GM23248 (cell line): ENCODE results near the gene P2RY8. TPM values are rescaled to one million over a fixed set of nuclear protein-coding genes. Genes with fewer than 3 reads are reported as not detected.

Experiments
- DNase-seq: peaks from one replicate; pipeline ENCODE4 v3.0.0-alpha.2; 2015
- H2AFZ ChIP-seq: fragments of 200-600 bp; sonication (generic); 2 replicates; pipeline ENCODE4 v1.6.1; 2016; ENCODE audit warnings: antibody characterized with exemption
- H3F3A ChIP-seq: fragments of 200-600 bp; sonication (generic); 2 replicates; pipeline ENCODE4 v1.6.1; 2016; ENCODE audit warnings: mild to moderate bottlenecking, antibody characterized with exemption, mixed run types; ENCODE audit not compliant: insufficient read depth
- H3K27ac ChIP-seq: fragments of 200-600 bp; sonication (generic); 2 replicates; pipeline ENCODE4 v1.5.1; 2016; ENCODE audit warnings: mild to moderate bottlenecking
- H3K27me3 ChIP-seq: fragments of 200-600 bp; sonication (generic); replicated peaks from 2 replicates; pipeline ENCODE4 v1.6.1; 2016; ENCODE audit warnings: mild to moderate bottlenecking; ENCODE audit not compliant: insufficient read depth
- H3K36me3 ChIP-seq: fragments of 200-600 bp; sonication (generic); 2 replicates; pipeline ENCODE4 v1.6.1; 2016; ENCODE audit warnings: low read depth, mild to moderate bottlenecking
- H3K4me1 ChIP-seq: fragments of 200-600 bp; sonication (generic); 2 replicates; pipeline ENCODE4 v1.6.1; 2016; ENCODE audit warnings: mild to moderate bottlenecking; ENCODE audit not compliant: insufficient read depth
- H3K4me2 ChIP-seq: fragments of 200-600 bp; sonication (generic); one replicate; pipeline ENCODE4 v1.6.1; 2016; ENCODE audit warnings: mild to moderate bottlenecking; ENCODE audit not compliant: unreplicated experiment
- H3K4me3 ChIP-seq: fragments of 200-600 bp; sonication (generic); 2 replicates; pipeline ENCODE4 v1.5.1; 2016; ENCODE audit warnings: mild to moderate bottlenecking
- H3K79me2 ChIP-seq: fragments of 200-600 bp; sonication (generic); 2 replicates; pipeline ENCODE4 v1.6.1; 2016; ENCODE audit warnings: mild to moderate bottlenecking; ENCODE audit not compliant: insufficient read depth
- H3K9ac ChIP-seq: fragments of 200-600 bp; sonication (generic); 2 replicates; pipeline ENCODE4 v1.6.1; 2016; ENCODE audit warnings: mild to moderate bottlenecking
- H3K9me2 ChIP-seq: fragments of 200-600 bp; sonication (generic); 2 replicates; pipeline ENCODE4 v1.6.1; 2016; ENCODE audit warnings: mixed run types, mild to moderate bottlenecking, moderate library complexity; ENCODE audit not compliant: insufficient read depth
- H3K9me3 ChIP-seq: fragments of 200-600 bp; sonication (generic); one replicate; pipeline ENCODE4 v1.6.1; 2017; ENCODE audit warnings: low read depth
- H4K20me1 ChIP-seq: fragments of 200-600 bp; sonication (generic); 2 replicates; pipeline ENCODE4 v1.6.0; 2016; ENCODE audit not compliant: insufficient read depth
- EZH2 ChIP-seq: fragments of 200-600 bp; sonication (generic); IDR thresholded peaks from 2 replicates; pipeline ENCODE4 v1.6.1; 2018; ENCODE audit warnings: antibody characterized with exemption, mild to moderate bottlenecking; ENCODE audit not compliant: insufficient read depth, poor library complexity, severe bottlenecking
- EZH2phosphoT487 ChIP-seq: fragments of 200-600 bp; sonication (generic); IDR thresholded peaks from 2 replicates; pipeline ENCODE4 v1.6.1; 2018; ENCODE audit warnings: antibody characterized with exemption, moderate library complexity, mild to moderate bottlenecking, low read depth; ENCODE audit not compliant: insufficient read depth
- WGBS, 2 experiments: methylation state at CpG; one replicate each; pipeline ENCODE4 v1.1.6; 2015 to 2017; ENCODE audit warnings: low lambda C conversion rate in 2 of 2, low coverage in 1 of 2; ENCODE audit errors: missing lambda C conversion rate in 2 of 2; 5-methylcytosine and 5-hydroxymethylcytosine counted together
- in situ Hi-C: fragments of 300-500 bp; cut with MboI; formaldehyde crosslinking; loops from 2 replicates; pipeline ENCODE4 v1.15.0; 2020
- polyA plus RNA-seq: library from polyadenylated mRNA; unstranded; fragments of >200 nt; fragmentation: Nextera tagmentation; extraction: Ambion mirVana; gene quantifications from 2 replicates; pipeline ENCODE4 v1.2.1, GENCODE V29; 2016
- total RNA-seq: library from RNA; depleted of rRNA; stranded (reverse); fragments of >200 nt; shearing (Covaris generic); gene quantifications from 2 replicates; pipeline ENCODE4 v1.2.3, GENCODE V29; 2014

The P2RY8 gene
- total and polyA plus RNA-seq, 2 experiments from 2014 or later = not detected

GRCh38 chrX:1420371-1420770, 116.6 kb downstream of the P2RY8 start:
- H3K4me3 ChIP-seq = no peak overlapping the region
- no peaks in the 10 kb centered on the region for H3K9me3 ChIP-seq
- H3K9me2 ChIP-seq = no peaks in the 10 kb centered on the region
- H3K27ac ChIP-seq = no peak overlapping the region
- DNase-seq = no peak
- TF ChIP-seq EZH2phosphoT487 (no peak), EZH2 (no peak)
- H3K4me2 ChIP-seq = no peak overlapping the region
- H3K9ac ChIP-seq = no peak overlapping the region
- peaks cover 7% of the 10 kb centered on the region; the same call in 1 of the 2 replicates for H3K36me3 ChIP-seq
- H3K4me1 ChIP-seq = no peaks in the 10 kb centered on the region
- H2AFZ ChIP-seq = no peak overlapping the region
- no peaks in the 10 kb centered on the region for H3K27me3 ChIP-seq
- no peaks in the 10 kb centered on the region for H3F3A ChIP-seq
- H4K20me1 ChIP-seq = no peaks in the 10 kb centered on the region
- no peaks in the 10 kb centered on the region for H3K79me2 ChIP-seq
- in situ Hi-C loops = no loop called here
- 70% methylated on average over 11 to 14 of the region's 14 CpGs for WGBS, 2 experiments

- Histone ChIP-seq H3F3A (no peaks in the 10 kb centered on the region), H3K9me2 (no peaks in the 10 kb centered on the region), H3K4me3 (no peak overlapping the region), H3K27me3 (no peaks in the 10 kb centered on the region), H2AFZ (no peak overlapping the region), H4K20me1 (no peaks in the 10 kb centered on the region), H3K36me3 (peaks cover 7% of the 10 kb centered on the region; the same call in 1 of the 2 replicates), H3K9ac (no peak overlapping the region), H3K27ac (no peak overlapping the region), H3K79me2 (no peaks in the 10 kb centered on the region), H3K4me2 (no peak overlapping the region), H3K9me3 (no peaks in the 10 kb centered on the region), H3K4me1 (no peaks in the 10 kb centered on the region)
- no peak for DNase-seq
- in situ Hi-C loops = no loop called here
- 86 to 88% methylated on average over 14 to 19 of the region's 19 CpGs for WGBS, 2 experiments
- TF ChIP-seq EZH2 = no peak
- no peak for TF ChIP-seq EZH2phosphoT487
Measured at GRCh38 chrX:1419545-1420355, 117.2 kb downstream of the P2RY8 start.

- Histone ChIP-seq H3K9me2 (no peaks in the 10 kb centered on the region), H3K9me3 (no peaks in the 10 kb centered on the region), H3K27ac (no peak overlapping the region), H4K20me1 (no peaks in the 10 kb centered on the region), H3K79me2 (no peaks in the 10 kb centered on the region), H3K36me3 (peaks cover 7% of the 10 kb centered on the region; the same call in 1 of the 2 replicates), H3K27me3 (no peaks in the 10 kb centered on the region), H3F3A (no peaks in the 10 kb centered on the region), H2AFZ (no peak overlapping the region), H3K9ac (no peak overlapping the region), H3K4me2 (no peak overlapping the region), H3K4me3 (no peak overlapping the region), H3K4me1 (no peaks in the 10 kb centered on the region)
- DNase-seq = no peak
- no peak for TF ChIP-seq EZH2
- no peak for TF ChIP-seq EZH2phosphoT487
- WGBS, 2 experiments = 93% methylated on average over 19 to 24 of the region's 29 CpGs
- in situ Hi-C loops = no loop called here
Measured at GRCh38 chrX:1418901-1419544, 118.0 kb downstream of the P2RY8 start.

GRCh38 chrX:1417921-1418771, 118.8 kb downstream of the P2RY8 start:
- Histone ChIP-seq H3K4me3 (no peak overlapping the region), H2AFZ (no peak overlapping the region), H3K27ac (no peak overlapping the region), H3K79me2 (no peaks in the 10 kb centered on the region), H4K20me1 (no peaks in the 10 kb centered on the region), H3K9me2 (no peaks in the 10 kb centered on the region), H3K4me2 (no peak overlapping the region), H3K9ac (no peak overlapping the region), H3K4me1 (no peaks in the 10 kb centered on the region), H3K27me3 (no peaks in the 10 kb centered on the region), H3K9me3 (no peaks in the 10 kb centered on the region), H3K36me3 (peaks cover 7% of the 10 kb centered on the region; the same call in 1 of the 2 replicates), H3F3A (no peaks in the 10 kb centered on the region)
- no peak for TF ChIP-seq EZH2phosphoT487
- TF ChIP-seq EZH2 = no peak
- in situ Hi-C loops = no loop called here
- WGBS, 2 experiments = 90% methylated on average over 20 of the region's 20 CpGs
- no peak for DNase-seq
